Sigmoid colon (tissue), 3 donors: ENCODE measurements around the gene ENTPD5.

Experiments used
- POLR2A ChIP-seq, 2 donors: fragments of 450-650 bp; IDR thresholded peaks; one replicate each; pipeline ENCODE4 v1.6.1; 2016; ENCODE audit warnings: antibody characterized with exemption in 2 of 2, mild to moderate bottlenecking in 2 of 2, moderate library complexity in 2 of 2
- TF ChIP-seq, protein P1 (sequence below), 4 experiments: fragments of 450-650 bp in 3 of 4; fragments of 200-600 bp in 1 of 4; IDR thresholded peaks; one replicate each; pipeline ENCODE4 v1.5.1; 2016 to 2019; ENCODE audit warnings: antibody characterized with exemption in 4 of 4, mild to moderate bottlenecking in 3 of 4, moderate library complexity in 2 of 4

DNA sequence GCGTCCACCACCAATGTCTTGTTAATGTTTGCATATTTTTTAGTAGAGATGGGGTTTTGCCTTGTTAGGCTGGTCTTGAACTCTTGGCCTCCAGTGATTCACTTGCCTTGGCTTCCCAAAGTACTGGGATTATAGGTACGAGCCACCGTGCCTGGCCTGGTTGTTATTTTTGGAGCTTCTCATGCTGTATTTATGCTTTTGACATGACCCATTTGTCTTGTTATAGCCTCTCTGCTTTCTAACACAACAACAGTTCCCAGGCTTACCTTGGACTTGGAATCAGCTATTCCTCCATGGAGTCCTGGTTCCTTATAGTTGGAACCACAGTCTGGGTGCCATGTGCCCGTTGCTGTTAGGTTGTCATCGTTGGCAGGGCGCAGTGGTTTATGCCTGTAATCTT, 102.8 kb downstream of the ENTPD5 start:
- TF ChIP-seq, protein P1, sequence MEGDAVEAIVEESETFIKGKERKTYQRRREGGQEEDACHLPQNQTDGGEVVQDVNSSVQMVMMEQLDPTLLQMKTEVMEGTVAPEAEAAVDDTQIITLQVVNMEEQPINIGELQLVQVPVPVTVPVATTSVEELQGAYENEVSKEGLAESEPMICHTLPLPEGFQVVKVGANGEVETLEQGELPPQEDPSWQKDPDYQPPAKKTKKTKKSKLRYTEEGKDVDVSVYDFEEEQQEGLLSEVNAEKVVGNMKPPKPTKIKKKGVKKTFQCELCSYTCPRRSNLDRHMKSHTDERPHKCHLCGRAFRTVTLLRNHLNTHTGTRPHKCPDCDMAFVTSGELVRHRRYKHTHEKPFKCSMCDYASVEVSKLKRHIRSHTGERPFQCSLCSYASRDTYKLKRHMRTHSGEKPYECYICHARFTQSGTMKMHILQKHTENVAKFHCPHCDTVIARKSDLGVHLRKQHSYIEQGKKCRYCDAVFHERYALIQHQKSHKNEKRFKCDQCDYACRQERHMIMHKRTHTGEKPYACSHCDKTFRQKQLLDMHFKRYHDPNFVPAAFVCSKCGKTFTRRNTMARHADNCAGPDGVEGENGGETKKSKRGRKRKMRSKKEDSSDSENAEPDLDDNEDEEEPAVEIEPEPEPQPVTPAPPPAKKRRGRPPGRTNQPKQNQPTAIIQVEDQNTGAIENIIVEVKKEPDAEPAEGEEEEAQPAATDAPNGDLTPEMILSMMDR (IDR thresholded peaks at IDR 0.05) = no peak
- no peak for TF ChIP-seq POLR2A (IDR thresholded peaks at IDR 0.05)
